ENCODE data around the gene TNFSF9. TPM values are rescaled to one million over a fixed set of nuclear protein-coding genes. Genes with fewer than 3 reads are reported as not detected.
A peak's percentile ranks its signal among the peaks of the same experiment; 100 is the strongest.

Gene TNFSF9, protein sequence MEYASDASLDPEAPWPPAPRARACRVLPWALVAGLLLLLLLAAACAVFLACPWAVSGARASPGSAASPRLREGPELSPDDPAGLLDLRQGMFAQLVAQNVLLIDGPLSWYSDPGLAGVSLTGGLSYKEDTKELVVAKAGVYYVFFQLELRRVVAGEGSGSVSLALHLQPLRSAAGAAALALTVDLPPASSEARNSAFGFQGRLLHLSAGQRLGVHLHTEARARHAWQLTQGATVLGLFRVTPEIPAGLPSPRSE
- 14.7 TPM for polyA plus RNA-seq

DNA sequence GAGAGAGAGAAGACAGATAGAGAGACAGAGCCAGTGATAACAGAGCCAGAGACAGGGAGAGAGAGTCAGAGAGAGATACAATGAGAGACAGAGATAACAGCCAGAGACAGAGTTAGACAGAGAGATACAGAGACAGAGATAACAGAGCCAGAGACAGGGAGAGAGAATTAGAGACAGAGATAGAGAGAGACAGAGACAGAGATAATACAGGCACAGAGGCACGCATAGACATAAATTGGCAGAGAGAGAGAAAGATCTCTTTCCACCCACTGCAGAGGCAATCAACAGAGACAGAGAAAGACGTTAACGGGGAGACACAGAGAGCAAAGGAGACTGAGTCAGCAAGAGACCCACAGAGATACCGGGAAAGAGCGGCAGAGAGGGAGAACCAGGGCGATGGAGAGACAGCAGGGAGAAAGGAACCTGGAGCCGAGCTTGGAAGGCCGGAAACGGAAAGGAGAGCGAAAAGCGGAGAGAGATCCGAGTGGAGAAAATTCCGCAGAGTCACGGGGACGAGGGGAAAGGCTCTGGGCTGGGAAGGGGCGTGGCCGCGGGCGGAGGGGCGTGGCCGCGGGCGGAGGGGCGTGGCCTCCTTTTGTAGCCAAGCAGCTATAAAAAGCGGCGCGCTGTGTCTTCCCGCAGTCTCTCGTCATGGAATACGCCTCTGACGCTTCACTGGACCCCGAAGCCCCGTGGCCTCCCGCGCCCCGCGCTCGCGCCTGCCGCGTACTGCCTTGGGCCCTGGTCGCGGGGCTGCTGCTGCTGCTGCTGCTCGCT, at the start of gene TNFSF9:
TNFSF9 (plus strand) TSS at position 641 of the 777 bp plus-strand sequence; CDS start at position 652, 11 bp downstream.
- H3K9me3 Mint-ChIP-seq, result peaks cover 0 to 1% (median 0%) of the 10 kb centered on the region in 3 donors
- H3K27ac Mint-ChIP-seq, result peak within 1 kb of the TSS; percentile 83 to 94 (median 93)
- H3K36me3 Mint-ChIP-seq, result no peaks in the 10 kb centered on the region
- peaks cover 33 to 44% (median 43%) of the 10 kb centered on the region in 3 donors for H3K4me1 Mint-ChIP-seq
- H3K27me3 Mint-ChIP-seq, result peaks cover 19% of the 10 kb centered on the region
- H3K4me3 Mint-ChIP-seq, result peak within 1 kb of the TSS; percentile 77 to 97 (median 90)

DNA sequence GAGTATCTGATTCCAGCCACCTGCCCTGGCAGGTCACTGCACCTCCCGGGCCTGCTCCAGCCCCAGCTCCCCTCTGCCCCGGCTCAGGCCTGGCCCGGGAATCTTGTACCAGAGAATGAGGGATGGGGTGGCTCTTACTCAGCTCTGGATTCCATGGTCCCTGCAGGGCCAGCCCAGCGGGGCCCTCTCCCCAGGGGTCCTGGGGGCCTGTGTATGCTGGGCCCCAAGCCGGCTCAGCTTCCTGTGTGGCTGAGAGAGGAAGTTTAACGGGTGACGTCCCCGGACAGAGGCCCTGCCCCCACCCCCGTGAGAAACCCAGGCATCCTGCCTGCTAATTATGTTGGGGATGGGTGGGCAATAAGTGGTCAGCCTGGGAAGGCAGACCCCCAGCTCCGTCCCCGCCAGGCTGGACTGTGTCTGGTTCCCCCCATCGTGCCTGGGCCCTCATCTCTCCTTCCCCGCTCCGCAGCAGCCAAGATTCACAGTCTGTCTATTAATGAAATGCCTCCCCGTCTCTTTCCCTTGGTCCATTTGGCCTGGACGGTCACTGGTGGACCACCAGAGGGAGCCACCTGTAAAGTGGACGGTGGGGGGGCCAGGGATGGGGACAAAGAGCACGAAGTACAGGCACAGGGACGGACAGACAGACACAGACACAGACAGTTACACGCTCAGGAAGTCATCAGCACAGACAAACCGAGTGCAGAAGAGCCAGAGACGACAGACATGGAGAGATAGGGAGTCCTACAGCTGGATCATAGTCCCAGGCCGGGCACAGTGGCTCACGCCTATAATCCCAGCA, 49.1 kb upstream of the TNFSF9 start, which contains the start of gene DENND1C:
DENND1C (minus strand) TSS at position 247 of the 802 bp plus-strand sequence; CDS start at position 155, 92 bp downstream.
- no peaks in the 10 kb centered on the region for H3K27me3 Mint-ChIP-seq
- peaks cover 18 to 19% (median 18%) of the 10 kb centered on the region in 3 donors for H3K4me1 Mint-ChIP-seq
- H3K4me3 Mint-ChIP-seq, result peak within 1 kb of the TSS; percentile 83 to 98 (median 96)
- peak within 1 kb of the TSS; percentile 84 to 97 (median 97) for H3K27ac Mint-ChIP-seq
- no peaks in the 10 kb centered on the region for H3K9me3 Mint-ChIP-seq
- H3K36me3 Mint-ChIP-seq, result no peaks in the 10 kb centered on the region

DNA sequence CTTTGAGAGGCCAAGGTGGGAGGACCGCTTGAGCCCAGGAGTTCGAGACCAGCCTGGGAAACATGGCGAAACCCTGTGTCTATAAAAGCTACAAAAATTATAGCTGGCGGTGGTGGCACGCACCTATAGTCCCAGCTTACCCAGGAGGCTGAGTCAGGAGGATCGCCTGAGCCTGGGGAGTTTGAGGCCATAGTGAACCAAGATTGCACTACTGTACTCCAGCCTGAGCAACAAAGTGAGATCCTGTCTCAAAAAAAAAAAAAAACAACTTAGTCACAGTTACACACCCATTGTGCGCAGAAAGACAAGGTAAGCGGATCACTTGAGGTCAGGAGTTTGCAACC, 48.5 kb upstream of the TNFSF9 start:
- Mint-ChIP-seq H3K4me3 (peak overlapping the region in 3 of 4 donors; percentile 83 to 96 (median 96)), H3K4me1 (peaks cover 18 to 19% (median 18%) of the 10 kb centered on the region in 3 donors), H3K36me3 (no peaks in the 10 kb centered on the region), H3K27ac (peak overlapping the region; percentile 84 to 97 (median 97)), H3K9me3 (no peaks in the 10 kb centered on the region), H3K27me3 (no peaks in the 10 kb centered on the region)

DNA sequence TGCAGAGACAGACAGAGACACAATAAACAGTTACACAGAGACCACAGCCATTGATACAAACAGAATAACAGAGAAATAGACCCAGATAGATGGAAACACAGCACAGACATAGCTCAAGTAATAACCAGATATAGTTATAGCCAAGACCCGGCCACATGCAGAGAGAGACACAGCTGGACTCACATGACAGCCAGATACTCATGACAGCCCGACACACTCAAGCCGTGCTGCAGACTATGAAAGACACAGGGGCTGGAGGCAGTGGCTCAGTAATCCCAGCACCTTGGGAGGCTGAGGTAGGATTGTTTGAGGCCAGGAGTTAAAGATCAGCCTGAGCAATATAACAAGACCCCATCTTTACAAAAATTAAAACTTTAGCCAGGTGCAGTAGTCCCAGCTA, 47.6 kb upstream of the TNFSF9 start:
- no peaks in the 10 kb centered on the region for H3K36me3 Mint-ChIP-seq
- no peaks in the 10 kb centered on the region for H3K9me3 Mint-ChIP-seq
- H3K4me1 Mint-ChIP-seq, result peaks cover 18 to 19% (median 18%) of the 10 kb centered on the region in 3 donors
- H3K27ac Mint-ChIP-seq, result peak overlapping the region in 2 of 3 donors; percentile 89 to 97
- H3K27me3 Mint-ChIP-seq, result no peaks in the 10 kb centered on the region
- H3K4me3 Mint-ChIP-seq, result peak overlapping the region in 2 of 4 donors; percentile 16 to 83

DNA sequence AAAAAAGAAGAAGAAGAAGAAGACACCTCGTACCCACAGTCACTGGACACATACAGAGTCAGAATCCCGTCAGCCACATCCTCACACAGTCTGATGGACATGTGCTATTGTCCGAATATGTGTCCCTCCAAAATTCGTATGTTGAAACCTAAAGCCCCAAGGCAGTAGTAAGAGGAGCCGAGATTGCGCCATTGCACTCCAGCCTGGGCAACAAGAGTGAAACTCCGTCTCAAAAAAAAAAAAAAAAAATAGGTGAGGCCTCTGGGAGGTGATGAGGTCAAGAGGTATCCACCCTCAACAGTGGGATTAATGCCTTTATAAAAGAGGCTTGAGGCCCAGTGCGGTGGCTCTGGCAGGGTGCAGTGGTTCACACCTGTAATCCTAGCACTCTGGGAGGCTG, 46.6 kb upstream of the TNFSF9 start:
- no peaks in the 10 kb centered on the region for H3K9me3 Mint-ChIP-seq
- no peaks in the 10 kb centered on the region for H3K27me3 Mint-ChIP-seq
- no peaks in the 10 kb centered on the region for H3K36me3 Mint-ChIP-seq
- peaks cover 19 to 20% (median 19%) of the 10 kb centered on the region in 3 donors for H3K4me1 Mint-ChIP-seq
- H3K4me3 Mint-ChIP-seq, result peak overlapping the region in 1 of 4 donors; percentile 83
- peak overlapping the region in 2 of 3 donors; percentile 21 to 58 for H3K27ac Mint-ChIP-seq

DNA sequence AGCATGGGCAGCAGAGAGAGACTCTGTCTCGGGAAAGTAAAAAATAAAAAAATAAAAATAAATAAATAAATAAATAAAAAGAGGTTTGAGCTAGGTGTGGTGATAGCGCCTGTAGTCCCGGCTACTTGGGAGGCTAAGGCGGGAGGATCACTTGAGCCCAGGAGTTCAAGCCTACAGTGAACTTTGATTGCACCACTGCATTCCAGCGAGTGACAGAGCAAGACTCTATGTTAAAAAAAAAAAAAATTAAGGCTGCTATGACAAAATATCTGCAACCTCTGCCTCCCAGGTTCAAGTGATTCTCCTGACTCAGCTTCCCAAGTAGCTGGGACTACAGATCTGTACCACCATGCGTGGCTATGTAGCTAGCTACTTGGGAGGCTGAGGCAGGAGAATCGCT, 46.0 kb upstream of the TNFSF9 start:
- Mint-ChIP-seq H3K27me3 (no peaks in the 10 kb centered on the region), H3K4me1 (peaks cover 20 to 25% (median 23%) of the 10 kb centered on the region in 3 donors), H3K4me3 (no peak overlapping the region), H3K9me3 (no peaks in the 10 kb centered on the region), H3K27ac (no peak overlapping the region), H3K36me3 (no peaks in the 10 kb centered on the region)

DNA sequence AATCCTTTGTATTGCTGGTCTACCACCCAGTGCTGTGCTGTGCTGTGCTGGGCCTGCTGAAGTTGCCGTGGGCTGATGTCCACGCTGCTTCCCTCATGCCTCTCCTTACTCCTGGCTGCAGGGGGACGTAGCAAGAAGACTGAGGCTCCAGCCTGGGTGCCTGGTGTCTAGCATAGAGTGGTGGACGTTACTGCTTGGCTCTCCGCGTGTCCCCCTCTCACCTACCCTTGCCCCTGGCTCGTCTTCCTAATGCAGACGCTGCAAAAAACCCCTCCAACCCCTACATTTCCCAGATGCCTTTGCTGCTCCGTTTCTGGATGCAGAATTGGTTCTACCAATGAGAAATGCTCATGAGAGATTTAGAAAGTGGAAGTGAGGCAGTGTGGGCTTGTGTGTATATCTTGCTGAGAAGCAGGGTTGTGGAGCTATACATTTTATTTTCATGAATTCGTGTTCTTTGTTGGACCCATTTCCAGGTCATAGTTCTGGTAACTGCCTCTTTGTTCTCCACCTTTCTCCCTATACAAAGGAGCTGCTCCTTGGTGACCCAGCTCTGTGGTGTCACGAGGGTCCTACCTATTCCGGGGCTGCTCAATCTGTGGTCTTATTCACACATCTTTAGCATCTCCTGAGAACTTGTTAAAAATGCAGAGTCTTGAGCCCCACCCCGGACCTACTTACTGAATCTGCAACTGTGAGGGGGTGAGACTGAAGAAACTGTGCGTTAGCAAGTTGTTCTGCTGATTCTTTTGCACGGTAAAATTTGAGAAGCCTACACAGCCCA, 41.4 kb upstream of the TNFSF9 start:
- Mint-ChIP-seq H3K27ac (peak overlapping the region; percentile 30 to 61 (median 43)), H3K36me3 (peaks cover 2% of the 10 kb centered on the region), H3K4me3 (peak overlapping the region; percentile 80 to 91 (median 88)), H3K9me3 (peaks cover 0 to 3% (median 0%) of the 10 kb centered on the region in 3 donors), H3K4me1 (peaks cover 6 to 10% (median 7%) of the 10 kb centered on the region in 3 donors), H3K27me3 (no peaks in the 10 kb centered on the region)

DNA sequence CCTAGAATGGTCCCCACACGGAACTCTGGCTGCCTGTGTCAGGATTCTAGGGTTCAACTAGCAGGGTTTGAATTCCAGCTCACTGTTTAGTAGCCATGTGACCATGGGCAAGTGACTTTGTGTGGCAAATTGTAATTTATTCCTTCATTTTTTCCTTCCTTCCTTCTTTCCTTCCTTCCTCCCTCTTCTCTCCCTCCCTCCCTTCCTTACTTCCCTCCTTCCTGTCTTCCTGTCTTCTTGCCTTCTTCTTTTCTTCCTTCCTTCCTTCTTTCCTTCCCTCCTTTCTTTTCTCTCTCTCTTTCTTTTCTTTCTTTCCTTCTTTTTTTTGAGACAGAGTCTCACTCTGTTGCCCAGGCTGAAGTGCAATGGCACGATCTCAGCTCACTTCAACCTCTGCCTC, 40.7 kb upstream of the TNFSF9 start:
- Mint-ChIP-seq H3K27me3 (no peaks in the 10 kb centered on the region), H3K36me3 (peaks cover 2% of the 10 kb centered on the region), H3K27ac (peak overlapping the region; percentile 43 to 96 (median 61)), H3K4me3 (peak overlapping the region; percentile 80 to 91 (median 88)), H3K9me3 (peaks cover 0 to 3% (median 0%) of the 10 kb centered on the region in 3 donors), H3K4me1 (peaks cover 6 to 10% (median 7%) of the 10 kb centered on the region in 3 donors)

DNA sequence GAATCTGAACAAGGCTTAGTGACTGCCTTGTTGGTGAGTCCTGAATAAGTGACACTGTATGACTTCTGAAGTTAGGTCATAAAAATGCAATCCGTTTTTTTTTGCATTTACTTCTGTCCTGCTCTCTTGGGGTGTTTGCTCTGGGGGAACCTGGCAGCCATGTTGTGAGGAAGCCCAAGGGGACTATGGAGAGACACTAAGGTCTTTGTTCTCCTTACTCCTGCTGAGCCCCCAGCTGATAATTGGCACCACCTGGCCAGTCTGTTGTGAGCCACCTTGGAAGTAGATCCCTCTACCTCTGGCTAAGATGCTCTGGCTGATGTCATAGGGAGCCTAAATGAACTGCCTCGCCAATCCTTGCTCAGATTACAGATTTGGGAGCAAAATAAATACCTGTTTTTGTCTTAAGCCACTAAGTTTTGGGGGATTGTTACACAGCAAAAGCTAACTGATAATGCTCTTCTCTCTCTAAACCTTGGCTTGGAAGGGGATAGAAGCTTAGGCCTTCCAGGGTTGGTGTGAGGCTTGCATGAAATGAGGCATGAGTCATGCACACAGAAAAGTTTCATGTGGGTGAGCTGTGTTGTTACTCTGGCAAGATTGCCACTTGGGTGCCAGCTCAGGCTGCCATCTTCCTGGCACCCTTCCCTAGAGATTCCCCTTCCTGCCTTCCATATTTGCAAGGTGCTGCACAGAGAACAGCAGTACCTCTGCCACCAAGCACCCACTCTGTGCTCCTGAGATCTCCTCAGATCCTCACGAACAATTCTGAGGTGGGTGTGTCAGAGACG, 38.8 kb upstream of the TNFSF9 start:
- Mint-ChIP-seq H3K4me3 (peak overlapping the region in 2 of 4 donors; percentile 65 to 87), H3K27ac (peak overlapping the region in 1 of 3 donors; percentile 28), H3K27me3 (no peaks in the 10 kb centered on the region), H3K9me3 (peaks cover 0 to 3% (median 0%) of the 10 kb centered on the region in 3 donors), H3K4me1 (peaks cover 6 to 10% (median 7%) of the 10 kb centered on the region in 3 donors), H3K36me3 (peaks cover 2% of the 10 kb centered on the region)

DNA sequence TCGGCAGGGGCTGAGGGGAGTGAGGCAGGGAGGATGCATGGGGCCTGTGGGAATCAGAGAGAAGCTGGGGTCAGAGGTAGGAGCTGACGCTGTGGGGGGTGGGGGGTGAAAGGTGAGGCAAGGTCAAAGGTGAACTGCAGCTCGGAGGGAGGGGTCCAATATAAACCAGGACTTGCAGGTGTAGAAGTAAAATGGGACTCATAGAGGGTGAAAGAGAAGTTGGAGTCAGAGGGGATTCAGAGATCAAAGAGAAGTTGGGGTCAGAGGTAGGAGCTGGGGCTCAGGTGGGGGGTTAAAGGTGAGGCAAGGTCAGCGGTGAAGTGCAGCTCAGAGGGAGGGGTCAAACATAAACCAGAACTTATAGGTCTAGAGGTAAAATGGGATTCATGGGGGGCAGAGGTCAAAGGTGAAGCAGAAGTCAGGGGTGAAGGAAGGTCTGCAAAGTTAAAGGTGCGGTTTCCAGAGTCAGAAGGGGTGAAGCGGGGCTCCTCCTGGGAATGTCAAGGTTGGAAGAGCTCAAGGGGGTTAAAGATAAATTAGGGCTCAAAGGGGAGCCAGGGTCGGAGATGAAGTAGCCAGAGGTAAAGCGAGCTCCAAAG, 36.3 kb upstream of the TNFSF9 start:
- H3K27ac Mint-ChIP-seq, result no peak overlapping the region
- H3K4me3 Mint-ChIP-seq, result no peak overlapping the region
- peaks cover 2% of the 10 kb centered on the region for H3K36me3 Mint-ChIP-seq
- H3K4me1 Mint-ChIP-seq, result peaks cover 2 to 5% (median 4%) of the 10 kb centered on the region in 3 donors
- H3K27me3 Mint-ChIP-seq, result no peaks in the 10 kb centered on the region
- peaks cover 0 to 3% (median 0%) of the 10 kb centered on the region in 3 donors for H3K9me3 Mint-ChIP-seq

DNA sequence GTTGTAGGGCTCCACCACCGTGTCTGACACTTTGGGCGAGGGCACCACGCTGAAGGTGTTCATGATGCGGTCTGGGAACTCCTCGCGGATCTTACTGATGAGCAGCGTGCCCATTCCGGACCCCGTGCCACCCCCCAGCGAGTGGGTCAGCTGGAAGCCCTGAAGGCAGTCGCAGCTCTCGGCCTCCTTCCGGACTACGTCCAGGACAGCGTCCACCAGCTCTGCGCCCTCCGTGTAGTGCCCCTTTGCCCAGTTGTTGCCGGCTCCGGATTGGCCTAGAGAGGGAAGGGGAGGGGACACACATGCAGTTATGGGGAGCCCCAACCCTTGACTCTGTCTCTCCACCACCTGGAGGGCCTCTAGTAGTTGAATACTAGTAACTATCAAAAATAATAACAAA, 34.9 kb upstream of the TNFSF9 start:
- Mint-ChIP-seq H3K4me1 (peaks cover 0 to 3% (median 0%) of the 10 kb centered on the region in 3 donors), H3K27ac (no peak overlapping the region), H3K4me3 (no peak overlapping the region), H3K27me3 (no peaks in the 10 kb centered on the region), H3K36me3 (peaks cover 2% of the 10 kb centered on the region), H3K9me3 (peaks cover 0 to 3% (median 0%) of the 10 kb centered on the region in 3 donors)

DNA sequence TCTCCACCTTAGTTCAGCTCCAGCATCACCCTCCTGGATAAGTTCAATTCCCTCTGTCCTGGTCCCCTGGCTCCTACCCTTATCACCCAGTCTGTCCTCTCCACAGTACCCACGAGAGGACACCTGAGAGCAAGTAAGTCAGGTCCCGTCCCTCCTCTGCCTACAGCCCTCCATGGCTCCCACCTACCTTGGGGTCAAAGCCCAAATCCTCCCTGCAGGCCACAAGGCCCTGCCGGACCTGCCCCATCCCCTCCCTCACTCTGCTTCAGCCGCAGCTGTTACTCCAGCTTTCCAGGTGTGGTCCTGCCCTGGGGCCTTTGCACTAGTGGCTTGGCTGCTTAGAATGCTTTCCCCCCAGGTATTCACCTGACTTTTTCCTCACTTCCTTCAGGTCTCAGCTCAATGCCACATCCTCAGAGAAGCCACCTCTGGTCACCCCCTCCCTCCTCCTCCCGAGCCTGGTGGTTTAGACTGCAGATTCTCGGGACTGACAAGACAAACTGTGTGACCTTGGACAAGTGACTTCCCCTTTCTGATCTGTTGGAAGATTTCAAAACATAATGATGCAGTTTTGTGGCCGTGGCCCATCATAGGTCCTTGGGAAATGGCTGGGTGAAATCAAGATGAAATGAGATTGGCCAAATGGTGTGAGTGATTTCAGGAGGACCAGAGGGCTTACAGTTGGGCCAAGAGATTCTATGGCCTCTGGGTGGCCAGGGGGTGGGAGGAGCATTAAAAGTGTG, 32.4 kb upstream of the TNFSF9 start:
- Mint-ChIP-seq H3K4me3 (peak overlapping the region in 1 of 4 donors; percentile 46), H3K4me1 (peaks cover 0 to 9% (median 3%) of the 10 kb centered on the region in 3 donors), H3K36me3 (no peaks in the 10 kb centered on the region), H3K27me3 (peaks cover 3% of the 10 kb centered on the region), H3K27ac (peak overlapping the region in 1 of 3 donors; percentile 25), H3K9me3 (no peaks in the 10 kb centered on the region)

Data from IgD-negative memory B cell (primary cell).